Inflammatory macrophage treated with lipopolysaccharide for 4 hours (primary cell): ENCODE results near the gene RHOG.
"Not testable (repeated sequence)": the region's sequence is repeated elsewhere in the genome, so short reads cannot be mapped to it uniquely, and the experiment has no call there.

Experiments used
- DNase-seq: peaks from one replicate; pipeline ENCODE4 v3.0.0-alpha.2; 2020

Gene RHOG

DNA sequence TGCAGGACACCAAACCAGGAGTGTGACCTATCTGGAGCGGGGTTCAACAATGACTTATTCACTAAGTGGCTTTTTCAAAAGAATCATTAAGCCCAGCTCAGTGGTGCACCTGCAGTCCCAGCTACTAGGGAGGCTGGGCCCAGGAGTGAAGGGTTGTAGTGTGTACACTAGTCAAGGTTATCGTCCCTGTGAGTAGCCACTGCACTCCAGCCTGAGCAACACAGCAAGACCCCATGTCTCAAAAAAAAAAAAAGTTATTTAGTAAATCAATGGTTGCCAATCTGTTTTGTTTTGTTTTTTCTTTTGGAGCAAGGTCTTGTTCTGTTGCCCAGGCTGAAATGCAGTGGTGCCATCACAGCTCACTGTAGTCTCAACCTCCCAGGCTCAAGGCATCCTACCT is 7.9 kb downstream of the RHOG start:
- DNase-seq: no peak

DNA sequence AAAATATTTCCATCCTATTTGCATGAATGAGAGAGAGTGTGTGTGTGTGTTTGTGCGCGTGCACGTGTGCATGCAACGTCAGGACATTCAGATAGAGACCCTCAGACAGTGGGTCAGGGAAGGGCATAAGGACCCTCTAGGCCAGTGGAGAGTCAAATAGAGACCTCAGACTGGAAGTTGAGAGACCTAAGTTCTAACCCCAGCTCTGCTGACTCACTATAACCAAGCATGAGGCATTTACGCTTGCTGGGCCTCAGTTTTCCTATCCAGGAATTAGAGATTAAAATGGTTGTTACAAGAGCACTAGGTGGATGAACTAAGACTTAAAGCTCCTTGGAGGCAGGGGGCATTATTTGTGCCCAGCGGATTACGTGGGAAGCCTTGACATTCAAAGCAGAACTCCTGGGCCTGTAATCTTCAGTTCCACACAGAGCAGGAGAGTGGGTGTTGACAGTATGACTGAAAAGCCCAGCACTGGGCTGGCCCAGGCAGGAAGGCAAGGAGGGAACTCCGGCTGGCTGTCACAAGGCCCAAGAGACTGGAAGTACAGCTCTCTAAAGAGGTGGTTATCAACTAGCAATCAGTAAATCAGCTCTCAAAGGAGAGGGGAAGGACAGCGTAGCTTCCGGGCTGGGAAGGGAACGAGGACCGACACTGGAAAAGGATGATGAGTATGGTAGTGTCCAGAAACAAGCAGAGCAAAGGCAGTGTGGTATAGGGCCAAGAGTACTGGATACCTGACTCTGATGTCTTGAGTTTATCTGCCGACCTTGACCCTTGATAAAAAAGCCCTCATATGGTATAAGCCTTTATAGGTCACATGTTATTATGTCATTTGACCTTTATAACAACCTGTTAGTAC is 9.2 kb downstream of the RHOG start:
- peak; percentile 87 for DNase-seq

DNA sequence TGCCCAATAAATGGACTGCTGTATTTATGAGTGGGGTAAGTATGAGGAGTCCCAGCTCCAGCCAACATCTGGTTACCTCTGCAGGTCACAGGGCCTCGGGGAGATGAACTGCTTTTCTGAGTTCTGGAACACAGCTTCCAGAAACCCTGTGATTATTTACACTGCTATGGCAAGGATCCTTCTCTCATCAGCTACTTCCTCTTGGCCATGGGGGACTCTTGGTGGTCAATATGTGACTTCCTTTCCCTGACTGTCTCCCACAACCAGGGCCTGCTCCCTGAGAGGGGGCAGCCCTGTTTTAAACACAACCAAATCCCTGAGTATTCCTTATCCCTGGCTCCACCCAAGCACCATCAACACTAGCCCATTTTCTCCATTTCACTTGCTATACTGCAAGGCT is 10.0 kb downstream of the RHOG start:
- no peak for DNase-seq

DNA sequence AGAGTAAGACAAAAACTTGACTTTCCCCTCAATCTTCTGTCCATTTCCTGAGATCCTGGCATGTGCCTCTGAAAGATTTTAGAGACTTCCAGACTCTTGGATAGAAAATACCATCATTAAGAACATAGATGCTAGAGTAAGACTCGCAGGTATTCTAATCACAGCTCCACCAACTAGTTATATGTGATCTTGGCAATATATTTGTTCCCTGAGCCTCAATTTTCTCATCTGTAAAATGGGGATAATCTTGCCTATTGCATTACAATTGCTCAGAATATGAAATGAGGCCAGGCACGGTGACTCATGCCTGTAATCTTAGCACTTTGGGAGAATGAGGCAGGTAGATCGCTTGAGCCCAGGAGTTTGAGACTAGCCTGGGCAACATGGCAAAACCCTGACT is 10.7 kb downstream of the RHOG start:
- no peak for DNase-seq

DNA sequence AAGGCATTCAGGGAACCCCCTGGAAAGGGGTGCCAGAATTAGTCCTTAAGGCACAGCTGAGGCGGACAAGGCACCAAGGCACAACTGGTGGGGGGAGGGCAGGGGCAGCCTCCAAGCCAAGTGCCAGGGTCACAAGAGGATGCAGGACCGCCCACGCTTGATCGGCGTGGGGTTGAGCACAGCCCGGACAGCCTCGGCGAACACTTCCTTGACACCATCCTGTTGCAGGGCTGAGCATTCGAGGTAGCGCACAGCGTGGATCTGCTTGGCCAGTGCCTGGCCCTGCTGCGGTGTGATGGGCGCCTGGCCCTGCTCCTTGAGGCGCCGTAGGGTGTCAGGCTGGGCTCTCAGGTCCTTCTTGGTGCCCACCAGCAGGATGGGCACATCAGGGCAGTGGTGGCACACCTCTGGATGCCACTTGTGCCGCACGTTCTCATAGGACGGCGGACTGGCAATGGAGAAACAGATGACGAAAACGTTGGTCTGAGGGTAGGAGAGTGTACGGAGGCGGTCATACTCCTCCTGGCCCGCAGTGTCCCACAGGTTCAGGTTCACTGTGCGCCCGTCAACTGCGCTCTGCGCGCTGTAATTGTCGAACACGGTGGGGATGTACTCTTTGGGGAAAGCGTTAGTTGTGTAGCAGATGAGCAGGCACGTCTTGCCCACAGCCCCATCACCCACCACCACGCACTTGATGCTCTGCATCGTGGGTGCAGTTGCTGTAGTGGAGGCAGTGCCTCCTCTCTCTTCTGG is 13.1 kb downstream of the RHOG start:
- no peak for DNase-seq

DNA sequence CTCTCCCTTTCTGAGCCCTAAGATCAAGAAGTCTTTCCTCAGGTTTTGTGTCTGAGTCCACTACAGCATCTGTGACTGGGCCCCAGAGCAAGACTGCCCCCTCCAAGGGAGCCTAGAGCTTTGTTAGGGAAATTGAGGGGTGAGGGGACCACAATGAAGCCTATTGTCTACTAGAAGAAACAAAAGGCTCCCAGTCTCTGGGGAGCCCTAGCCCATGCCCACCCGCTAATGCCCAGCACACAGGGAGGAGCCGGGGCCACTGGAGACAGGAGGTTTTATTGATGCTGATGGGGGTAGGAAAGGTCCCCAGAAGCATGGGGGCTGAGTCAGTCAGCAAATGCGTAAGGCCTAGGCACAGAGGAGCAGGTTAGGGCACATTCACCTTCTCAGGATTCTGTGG is 14.0 kb downstream of the RHOG start:
- no peak for DNase-seq

DNA sequence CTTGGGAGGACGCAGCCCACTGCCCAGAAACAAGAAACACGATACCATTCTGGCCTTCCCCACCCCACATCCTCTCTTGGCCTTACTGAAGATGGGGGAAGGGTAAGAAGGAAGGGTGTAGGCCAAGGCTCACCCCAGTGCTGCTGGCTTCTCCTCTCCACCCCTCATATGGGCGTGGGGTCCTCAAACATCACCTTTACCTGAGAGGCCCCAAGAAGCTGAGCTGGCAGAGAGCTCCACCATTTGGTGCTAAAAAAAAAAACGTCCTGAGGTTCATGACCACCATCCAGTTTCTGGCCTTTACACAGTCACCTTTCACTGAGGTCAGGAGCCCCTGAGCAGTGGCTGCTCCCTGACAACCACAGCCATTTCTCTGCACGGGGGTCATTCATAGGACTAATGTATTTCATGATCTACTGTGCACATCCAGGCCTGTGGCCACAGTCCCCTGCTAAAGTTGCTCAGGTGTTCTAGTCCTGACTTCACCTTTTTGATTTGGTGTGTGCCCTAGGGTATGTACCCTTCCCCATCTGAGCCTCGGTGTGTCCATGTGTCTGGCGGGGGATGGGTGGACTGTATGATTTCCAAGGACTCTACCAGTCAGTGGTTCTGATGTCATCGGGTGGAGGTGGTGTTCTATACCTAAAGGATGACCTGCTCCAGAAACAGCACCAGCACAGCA is 15.1 kb downstream of the RHOG start:
- DNase-seq: no peak

DNA sequence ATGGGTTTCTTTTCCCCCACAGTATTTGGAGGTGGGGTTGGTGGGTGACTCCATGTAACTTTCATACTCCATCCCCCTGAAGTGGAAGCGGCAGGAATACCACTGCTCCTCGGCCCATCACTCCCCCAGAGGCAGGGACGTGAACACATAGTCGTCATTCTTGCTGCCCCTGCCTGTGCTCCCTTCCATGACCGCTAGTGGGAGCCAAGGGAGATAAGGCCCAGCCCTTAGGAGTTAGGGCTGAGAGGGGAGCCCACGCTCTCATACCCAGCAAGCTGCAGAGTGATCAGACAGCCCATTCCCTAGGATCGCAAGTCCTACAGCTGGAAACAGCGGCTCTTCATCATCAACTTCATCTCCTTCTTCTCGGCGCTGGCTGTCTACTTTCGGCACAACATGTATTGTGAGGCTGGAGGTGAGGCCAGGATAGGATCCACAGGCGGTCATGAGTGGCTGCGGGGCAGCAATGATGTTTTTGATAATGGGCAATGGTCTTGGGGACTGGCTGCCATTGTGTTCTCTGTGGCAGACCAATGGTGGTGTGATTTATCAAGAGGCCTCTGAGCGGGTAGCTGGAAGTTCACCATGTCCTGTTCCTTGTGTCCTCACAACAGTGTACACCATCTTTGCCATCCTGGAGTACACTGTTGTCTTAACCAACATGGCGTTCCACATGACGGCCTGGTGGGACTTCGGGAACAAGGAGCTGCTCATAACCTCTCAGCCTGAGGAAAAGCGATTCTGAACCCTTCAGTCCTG is 15.9 kb downstream of the RHOG start:
- DNase-seq: peak; percentile 83

DNA sequence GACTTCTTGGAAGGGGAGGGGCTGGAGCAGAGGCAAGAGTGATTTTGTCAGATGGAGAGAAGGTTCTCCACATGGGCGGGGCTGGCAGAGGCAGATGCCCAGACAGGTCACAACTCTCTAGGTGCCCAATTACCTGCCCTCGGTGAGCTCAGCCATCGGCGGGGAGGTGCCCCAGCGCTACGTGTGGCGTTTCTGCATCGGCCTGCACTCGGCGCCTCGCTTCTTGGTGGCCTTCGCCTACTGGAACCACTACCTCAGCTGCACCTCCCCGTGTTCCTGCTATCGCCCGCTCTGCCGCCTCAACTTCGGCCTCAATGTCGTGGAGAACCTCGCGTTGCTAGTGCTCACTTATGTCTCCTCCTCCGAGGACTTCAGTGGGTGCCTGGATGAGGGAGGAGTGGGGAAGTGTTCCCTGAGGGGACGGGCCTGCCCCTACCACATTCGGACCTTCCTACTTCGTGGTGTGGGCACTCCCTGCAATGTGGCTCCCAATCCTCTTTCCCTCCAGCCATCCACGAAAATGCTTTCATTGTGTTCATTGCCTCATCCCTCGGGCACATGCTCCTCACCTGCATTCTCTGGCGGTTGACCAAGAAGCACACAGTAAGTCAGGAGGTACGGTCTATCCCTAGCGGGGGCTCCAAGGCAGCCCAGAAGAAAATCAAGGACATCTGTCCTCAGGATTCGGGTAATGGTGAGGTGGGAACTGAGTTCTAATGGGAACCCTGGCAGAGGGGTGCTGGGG is 16.8 kb downstream of the RHOG start:
- DNase-seq: no peak

DNA sequence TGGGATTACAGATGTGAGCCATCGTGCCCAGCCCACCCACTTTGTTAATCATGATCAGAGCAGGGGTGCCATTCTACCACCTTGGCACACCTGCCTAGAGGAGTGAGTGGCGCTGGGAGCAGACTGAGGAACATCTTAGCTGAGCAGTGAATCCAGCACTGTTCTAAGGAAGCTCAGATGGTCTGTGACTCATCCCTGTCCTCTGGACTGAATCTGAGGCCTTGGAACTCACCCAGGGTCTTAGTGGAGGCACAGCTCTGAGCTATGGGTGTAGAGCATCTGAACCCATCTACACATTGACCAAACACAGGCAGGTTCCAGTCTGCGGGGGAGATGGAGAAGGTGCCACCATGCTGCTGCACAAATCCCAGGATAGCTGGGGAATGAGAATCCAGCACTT is 17.5 kb downstream of the RHOG start:
- no peak for DNase-seq

DNA sequence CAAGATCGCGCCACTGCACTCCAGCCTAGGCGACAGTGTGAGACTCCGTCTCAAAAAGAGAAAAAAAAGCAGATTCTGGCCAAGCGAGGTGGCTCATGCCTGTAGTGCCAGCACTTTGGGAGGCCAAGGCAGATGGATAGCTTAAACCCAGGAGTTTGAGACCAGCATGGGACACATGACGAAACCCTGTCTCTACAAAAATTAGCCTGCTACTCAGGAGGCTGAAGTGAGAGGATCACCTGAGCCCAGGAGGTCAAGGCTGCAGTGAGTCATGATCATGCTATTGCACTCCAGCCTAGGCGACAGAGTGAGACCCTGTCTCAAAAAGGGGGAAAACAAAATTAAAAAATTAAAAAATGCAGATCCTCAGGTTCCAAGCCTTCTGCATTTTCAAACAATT is 18.4 kb downstream of the RHOG start:
- DNase-seq: no peak

DNA sequence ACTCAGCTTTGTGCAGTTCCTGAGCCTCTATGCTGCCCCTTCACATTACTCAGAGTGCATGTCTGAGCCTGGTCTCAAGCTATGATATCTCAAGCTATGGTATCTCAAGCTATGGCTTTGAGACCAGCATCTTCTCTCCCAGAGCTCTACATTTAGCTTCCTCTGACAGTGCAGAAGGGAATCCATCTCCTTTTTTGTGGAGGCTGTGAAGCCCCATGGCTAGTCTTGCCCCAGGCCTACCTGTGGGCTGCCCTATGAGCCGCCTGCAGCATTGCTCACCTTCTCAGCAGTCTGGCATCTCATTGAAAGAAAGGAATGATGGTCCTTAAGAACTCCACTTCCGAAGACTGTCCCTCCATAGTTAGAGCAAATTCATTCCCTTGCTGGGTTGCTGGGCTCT is 19.8 kb downstream of the RHOG start:
- DNase-seq: no peak

DNA sequence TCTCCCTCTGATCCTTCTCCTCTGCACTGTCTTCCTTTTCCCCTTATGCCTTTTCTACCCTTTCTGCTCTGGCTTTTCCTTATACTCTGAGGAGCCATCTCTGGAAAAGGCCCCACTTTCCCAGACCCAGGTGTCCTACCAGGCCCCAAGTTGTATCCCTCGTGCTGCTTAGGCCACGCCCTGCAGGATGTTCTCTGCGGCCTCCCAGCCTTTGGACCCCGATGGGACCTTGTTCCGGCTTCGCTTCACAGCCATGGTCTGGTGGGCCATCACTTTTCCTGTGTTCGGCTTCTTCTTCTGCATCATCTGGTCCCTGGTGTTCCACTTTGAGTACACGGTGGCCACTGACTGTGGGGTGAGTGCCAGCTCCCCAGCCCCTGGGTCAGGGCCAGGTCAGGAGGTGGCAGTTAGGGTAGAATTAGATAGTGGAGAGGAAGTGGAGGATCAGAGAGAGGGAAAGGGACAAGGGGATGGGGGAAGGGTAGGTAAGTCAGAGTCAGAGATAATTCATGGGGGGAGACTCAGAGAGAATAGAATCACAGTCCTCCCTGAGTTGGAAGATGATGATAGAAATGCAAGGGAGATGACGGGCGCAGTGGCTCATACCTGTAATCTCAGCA is 23.5 kb downstream of the RHOG start:
- DNase-seq: no peak

DNA sequence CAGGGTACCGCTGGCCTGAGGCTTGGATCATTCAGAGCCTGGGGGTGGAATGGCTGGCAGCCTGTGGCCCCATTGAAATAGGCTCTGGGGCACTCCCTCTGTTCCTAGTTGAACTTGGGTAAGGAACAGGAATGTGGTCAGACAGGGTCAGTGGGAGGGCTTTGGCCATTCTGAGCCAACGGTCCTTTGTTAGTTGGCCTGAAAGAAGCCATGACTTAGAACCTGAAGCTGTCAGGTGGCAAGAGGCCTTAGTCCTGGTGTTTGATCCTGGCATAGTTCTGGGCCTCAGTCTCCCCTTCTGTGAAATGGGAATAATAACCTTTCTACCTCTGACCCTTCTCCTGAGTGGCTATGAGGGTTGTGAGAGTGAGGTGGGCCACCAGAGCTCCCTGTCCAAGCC is 24.1 kb downstream of the RHOG start:
- DNase-seq: no peak

DNA sequence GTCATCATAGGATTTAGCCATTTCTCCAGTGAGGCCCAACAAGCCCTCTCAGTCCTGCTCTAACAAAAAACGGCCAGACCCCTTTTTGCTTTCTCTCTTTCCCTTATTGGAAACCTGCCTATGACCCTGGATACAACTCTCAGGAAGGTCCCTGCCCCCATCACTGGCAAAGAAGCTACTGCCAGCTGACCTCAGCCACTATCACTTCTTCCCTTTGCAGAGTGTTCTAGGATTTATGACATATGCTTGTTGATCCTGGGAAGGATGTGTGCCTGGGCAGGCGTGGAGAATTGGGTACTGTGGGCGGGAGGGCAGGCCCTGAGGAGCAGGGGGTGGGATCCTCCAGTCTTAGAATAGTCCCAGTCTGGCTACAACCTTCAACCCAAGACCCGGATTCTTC is 24.9 kb downstream of the RHOG start:
- no peak for DNase-seq

DNA sequence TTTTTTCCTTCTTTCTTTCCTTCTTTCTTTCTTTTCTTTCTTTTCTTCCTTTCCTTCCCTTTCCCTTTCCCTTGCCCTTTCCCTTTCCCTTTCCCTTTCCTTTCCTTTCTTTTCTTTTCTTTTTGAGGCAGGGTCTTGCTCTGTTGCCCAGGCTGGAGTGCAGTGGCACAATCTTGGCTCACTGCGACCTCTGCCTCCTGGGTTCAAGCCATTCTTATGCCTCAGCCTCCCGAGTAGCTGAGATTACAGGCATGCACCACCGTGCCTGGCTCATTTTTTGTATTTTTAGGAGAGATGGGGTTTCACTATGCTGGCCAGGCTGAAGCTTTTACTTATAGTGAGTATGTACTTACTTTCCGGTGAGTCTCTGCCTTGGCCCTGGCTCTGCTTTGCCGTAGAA is 25.9 kb downstream of the RHOG start:
- not testable (repeated sequence) for DNase-seq

DNA sequence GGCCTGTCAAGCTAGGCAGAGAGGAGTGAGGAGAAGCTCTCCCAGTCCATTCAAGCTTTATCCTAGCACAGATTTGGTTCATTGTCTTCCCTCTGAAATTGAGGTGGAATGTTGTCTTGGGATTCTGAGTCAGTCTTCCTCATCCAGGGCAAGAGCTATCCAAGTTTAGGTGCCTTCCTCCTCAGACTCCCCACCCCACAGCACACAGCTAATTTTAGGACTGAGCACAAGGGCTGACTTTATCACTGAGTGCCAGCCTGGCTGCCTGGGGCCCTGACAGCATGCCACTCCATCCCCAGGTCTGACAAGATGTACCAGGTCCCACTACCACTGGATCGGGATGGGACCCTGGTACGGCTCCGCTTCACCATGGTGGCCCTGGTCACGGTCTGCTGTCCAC is 29.8 kb downstream of the RHOG start:
- DNase-seq: no peak

DNA sequence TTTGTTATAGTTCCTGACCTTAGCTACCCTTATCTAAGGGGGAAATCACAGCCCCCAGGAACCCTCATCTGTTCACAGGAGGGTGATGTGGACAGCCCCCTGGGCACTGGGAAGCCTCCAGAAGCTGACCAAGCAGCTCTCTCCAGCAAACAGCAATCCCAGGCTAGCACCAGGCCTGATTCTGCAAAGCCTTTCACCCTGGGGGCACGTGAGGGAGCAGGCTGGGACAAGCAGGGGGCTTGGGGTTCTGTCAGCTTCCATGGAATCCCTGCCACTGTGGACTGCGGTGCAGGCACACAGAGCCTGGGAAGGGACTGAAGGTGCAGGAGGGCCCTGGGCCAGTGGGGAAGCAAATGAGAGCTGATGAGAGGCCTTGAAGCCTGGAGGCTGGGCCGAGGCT is 30.3 kb downstream of the RHOG start:
- DNase-seq: no peak

DNA sequence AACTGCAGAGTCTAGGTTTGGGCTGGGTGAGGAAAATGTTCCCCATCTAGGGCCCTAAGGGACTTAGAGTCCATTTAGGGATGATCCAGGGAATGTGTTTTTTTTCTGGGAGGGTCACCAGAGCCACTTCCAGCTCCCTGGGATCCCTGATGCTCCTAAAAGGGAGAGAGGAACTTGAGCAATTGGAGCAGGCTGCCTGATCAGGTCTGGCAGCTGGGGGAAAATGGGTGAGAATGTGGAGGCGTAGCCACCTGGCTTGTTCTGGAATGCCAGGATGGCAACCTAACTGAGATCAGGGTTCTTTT is 31.2 kb downstream of the RHOG start:
- no peak for DNase-seq

DNA sequence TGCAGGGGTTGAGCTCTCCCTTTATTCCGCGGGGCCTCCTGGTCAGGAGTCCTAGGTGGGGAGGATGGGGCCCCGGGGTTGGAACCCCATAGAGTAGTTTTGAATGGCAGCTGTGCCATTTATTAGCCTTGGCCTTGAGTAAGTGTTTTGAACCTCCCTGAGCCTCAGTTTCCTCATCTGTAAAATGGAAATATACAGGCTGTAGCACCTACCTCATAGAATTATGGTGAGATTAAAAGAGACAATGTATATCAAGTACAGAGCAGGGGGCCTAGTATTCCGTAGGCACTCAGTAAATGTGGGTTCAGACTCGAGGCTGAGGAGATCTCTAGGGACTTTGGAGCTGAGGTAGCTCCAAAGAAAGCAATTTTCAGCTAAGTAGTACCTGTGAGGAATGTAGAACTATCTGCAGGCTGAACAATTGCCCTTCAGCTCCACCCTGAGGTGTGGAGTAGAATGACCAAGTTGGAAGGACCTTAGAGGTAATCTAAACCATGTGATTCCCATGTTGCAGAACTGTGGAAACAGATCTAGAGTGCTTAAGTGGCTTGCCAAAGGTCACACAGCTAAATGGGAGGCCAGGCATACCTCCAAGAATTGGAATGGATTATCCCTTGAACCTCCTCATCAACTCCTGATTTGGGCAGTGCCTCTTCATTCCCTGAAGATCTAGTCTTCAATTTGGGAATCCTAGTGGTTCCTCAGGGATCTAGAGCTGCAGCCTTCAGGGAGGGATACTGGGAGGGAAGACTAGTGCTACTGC is 31.7 kb downstream of the RHOG start:
- DNase-seq: peak; percentile 71
